HG03135 (cell line): ENCODE measurements around the gene RFX8.

Source experiments
- ATAC-seq: cut with Tn5 transposase; IDR thresholded peaks from one replicate; pipeline ENCODE4 v1.9.1; 2021; ENCODE audit warnings: mild to moderate bottlenecking, moderate library complexity; ENCODE audit not compliant: unreplicated experiment

Gene RFX8

DNA sequence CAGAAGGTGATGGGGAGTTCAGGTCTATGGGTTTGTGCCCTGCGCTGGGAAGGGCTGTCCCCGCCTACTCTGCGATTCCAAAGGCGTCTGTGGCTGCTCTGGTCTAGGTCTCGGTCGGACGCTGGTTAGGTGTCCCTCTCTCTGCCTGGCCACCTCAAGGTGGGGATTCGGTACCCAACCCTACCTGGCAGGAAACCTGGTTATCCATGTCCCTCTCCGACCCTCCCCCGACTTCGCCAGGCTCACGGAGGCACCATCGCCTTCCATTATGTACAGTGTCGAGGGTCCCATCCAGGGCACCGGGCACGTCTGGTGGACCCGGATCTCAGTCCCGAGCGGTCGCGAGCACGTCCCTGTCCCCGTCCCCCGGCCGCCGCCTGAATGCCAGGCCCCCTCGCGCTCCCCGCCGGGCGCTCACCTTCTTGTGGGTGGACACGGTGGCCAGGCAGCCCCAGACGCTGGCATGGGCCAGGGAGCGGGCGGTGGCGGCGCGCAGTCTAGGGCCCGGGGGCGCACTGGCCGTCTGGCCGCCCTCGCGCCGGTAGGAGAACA is 88.2 kb downstream of the RFX8 start:
- no peak for ATAC-seq

GRCh38 chr2:101383016-101383541 is 91.8 kb downstream of the RFX8 start:
- ATAC-seq: no peak

- ATAC-seq: no peak
Measured at GRCh38 chr2:101382442-101382841, 92.5 kb downstream of the RFX8 start.

DNA sequence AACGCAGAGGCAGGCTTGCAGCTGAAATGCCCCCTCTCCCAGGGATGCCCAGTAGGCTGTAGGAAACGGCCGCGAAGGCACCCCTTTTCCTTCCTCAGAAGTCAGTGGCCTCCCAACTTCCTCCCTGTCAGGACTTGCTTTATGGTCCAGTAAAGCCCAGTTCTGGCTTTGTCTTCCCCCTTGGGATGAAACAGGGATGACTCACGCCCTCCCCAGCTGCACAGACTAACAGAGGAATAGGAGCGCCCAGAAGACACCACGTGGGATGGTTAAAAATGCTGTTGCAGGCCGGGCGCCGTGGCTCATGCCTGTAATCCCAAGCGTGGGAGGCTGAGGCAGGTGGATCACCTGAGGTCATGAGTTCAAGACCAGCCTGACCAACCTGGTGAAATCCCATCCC is 94.5 kb downstream of the RFX8 start:
- ATAC-seq: no peak

DNA sequence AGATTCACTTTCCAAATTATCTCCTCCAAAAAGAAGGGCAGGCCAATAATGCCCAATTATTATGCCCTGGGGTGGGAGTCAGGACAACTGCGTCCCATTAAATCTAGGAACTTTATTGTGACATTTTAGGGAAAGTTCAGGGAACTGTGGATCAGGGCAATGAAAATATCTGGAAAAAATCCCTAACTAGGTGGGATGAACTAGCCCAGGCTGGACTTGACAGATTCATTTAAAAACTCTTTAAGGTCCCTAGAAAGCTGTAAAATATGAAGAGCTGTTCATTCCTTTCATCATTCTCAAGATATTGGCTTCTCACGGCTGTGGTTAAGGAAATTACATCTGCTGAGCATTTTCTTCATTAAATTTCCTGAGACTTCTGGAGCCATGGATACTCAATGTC is 95.8 kb downstream of the RFX8 start:
- ATAC-seq: no peak

DNA sequence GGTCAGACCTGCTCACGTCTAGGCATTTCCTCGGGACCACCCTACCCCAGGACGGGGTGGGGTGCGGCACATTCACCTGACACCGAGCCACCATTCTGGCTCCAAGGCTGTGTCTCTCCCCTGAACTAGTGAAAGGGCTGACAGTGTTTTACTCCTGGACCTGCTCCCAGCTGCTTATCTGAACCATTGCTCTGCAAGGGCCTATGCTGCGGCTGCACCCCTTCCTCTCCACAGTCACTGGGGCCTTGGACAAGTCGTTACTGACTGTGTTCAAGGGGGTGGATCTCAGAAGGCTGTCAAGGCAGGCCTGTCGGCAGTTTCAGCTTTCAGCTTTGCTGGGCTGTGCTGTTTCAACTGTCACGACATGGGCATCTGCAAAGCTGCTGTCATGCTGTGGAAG is 99.3 kb downstream of the RFX8 start:
- ATAC-seq: no peak

DNA sequence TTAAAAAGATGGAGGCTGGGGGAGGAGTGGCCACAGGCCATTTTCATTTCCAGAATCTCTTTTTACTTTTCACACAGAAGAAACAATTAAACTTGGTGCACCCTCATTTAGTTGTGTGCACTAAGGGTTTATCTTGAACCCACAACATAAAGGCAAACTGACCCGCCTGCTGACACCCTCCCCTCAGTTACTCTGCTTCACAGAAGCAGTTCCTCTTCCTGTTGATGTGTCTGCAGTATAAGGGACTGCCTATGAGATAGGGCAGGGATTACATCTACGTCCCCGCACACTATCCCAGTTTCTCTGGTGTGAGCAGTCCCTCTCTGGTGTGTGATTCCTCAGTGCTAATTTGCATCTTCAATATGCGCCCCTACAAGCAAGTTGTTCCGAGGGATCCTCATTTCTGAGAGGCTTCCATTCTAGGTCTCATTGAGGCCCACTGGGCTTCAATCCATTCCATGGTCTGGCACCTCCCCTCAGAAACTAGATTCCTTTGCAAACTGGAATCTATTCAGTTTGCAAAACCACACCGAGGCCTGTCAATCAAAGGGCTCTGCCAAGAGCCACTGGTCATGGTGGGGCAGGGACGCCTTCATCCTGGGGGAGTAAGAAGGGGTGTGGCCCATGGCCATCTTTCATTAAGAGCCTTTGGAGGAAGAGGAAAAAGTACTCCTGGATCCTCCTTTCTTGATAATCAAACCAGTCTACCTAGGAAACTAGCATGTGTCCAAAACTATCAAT is 99.9 kb downstream of the RFX8 start:
- no peak for ATAC-seq

DNA sequence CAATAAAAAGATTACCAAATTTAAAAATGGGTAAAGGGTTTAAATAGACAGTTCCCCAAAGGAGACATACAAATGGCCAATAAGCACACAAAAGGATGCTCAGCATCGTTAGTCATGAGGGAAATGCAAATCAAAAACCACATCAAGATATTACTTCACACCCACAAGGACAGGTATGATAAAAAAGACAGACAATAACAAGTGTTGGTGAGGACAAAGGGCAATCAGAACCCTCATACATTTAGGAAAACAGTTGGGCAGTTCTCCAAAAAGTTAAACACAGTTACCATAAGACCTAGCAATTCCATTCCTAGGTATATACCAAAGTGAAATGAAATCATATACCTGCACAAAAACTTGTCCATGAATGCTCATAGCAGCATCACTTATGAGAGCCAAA is 102.1 kb downstream of the RFX8 start:
- ATAC-seq: no peak

- no peak for ATAC-seq
Measured at GRCh38 chr2:101371636-101372035, 103.3 kb downstream of the RFX8 start.

- ATAC-seq: no peak
Measured at GRCh38 chr2:101369100-101369499, 105.8 kb downstream of the RFX8 start.

- no peak for ATAC-seq
Measured at GRCh38 chr2:101368376-101368775, 106.5 kb downstream of the RFX8 start.

GRCh38 chr2:101367508-101367907 is 107.4 kb downstream of the RFX8 start:
- no peak for ATAC-seq

DNA sequence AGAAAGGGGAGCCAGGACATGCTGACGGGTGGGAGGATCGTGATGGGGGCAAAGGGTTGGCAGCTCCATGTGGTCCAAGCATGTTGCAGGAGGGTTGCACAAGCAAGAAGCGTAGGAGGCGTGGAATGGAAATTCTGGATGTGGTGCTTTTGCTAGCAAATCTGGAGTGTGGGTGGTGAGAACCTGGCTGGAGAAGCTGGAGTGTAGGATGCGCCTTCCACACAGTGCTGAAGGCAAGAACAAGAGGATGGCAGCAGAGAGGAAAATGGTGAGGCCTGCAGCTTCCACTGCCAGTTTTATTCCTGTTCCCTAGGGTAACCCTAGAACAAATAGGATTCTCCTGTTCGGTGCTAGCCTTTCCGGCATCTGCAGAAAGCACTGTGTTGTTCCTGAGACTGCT is 110.0 kb downstream of the RFX8 start:
- ATAC-seq: no peak

- no peak for ATAC-seq
Measured at GRCh38 chr2:101362777-101363176, 112.1 kb downstream of the RFX8 start.

DNA sequence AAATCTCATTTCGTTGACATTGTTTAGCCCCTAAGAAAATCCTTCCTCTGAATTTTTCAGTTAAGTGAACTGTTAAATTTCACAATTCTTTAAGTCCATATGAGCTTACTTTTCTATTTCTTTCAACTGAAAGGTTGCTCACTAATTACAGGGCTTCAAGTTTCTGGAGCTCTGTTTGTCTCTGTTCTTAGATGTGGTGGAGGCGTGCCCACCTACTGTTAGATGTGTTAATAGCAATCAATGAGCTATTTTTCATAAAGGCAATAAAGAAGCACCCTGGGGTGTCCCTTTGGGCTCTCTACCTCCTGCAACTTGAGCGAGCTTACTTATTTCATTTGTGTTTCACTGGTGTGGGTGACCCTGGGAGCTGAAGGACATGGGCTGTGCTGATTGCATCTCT is 112.6 kb downstream of the RFX8 start:
- ATAC-seq: no peak

DNA sequence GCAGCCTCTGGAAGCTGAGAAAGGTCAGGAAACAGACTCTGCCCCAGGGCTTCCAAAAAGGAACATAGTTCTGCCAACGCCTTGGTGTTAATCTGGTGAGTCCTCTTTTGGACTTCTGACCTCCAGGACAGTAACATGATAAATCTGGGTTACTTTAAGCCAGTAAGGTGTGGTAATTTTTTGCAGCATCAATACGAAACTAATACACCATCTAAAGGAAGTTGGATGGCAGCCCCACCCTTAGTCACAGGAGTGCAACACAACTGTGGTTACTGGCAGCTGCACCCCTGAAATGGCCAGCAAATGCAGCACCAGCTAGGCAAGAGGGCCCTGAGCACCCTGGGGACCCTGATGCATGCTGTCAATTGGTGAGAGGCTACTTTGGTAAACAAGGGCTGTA is 113.4 kb downstream of the RFX8 start:
- ATAC-seq: no peak

DNA sequence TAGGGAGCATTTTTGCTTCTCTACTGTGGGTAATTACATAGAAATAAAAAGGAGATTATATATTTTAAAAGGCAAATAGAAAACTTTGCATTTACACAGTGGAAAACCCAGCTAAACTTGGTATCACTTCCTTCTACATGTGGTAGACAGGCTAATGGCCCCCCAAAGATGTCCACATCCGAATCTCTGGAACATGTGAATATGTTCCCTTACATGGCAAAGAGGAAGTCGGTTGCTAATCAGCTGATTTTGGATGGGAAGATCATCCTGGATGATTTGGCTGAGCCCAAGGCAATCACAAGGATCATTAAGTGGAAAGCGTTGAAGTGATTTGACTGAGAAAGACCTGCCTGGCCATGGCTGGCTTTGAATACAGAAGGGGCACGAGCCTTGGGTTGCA is 113.8 kb downstream of the RFX8 start:
- ATAC-seq: no peak

- ATAC-seq: no peak
Measured at GRCh38 chr2:101360232-101360631, 114.7 kb downstream of the RFX8 start.

- ATAC-seq: no peak
Measured at GRCh38 chr2:101359410-101359954, 115.4 kb downstream of the RFX8 start.

DNA sequence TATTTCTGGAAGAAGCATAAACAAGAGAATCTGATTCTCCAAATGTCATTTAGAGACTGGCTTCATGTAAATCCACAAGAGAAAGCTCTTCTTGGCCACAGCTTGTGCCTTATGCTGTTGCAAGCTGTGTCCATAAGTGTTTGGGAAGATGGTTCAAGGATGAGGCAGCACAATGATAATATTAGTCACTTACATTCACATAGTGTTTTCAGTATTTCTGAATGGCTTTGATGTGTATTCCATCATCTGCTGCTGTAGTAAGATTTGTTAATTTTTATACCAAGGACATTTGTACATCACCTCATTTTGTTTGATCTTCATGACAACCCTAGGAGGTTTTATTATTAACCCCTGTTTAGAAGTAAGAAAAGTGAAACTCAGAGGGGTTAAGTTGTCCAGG is 117.5 kb downstream of the RFX8 start:
- ATAC-seq: no peak

- ATAC-seq: no peak
Measured at GRCh38 chr2:101356521-101356920, 118.4 kb downstream of the RFX8 start.

GRCh38 chr2:101356055-101356454 is 118.9 kb downstream of the RFX8 start:
- ATAC-seq: no peak
